ENCODE measurements around the gene UBE2J1. TPM values are rescaled to one million over a fixed set of nuclear protein-coding genes. Genes with fewer than 3 reads are reported as not detected.

The UBE2J1 gene
- total and polyA plus RNA-seq, 10 of the 15 experiments (the other 5 are each of a cell fraction or from before 2014, with no cell fraction given): 48.7 to 131 (median 90.0) TPM

DNA sequence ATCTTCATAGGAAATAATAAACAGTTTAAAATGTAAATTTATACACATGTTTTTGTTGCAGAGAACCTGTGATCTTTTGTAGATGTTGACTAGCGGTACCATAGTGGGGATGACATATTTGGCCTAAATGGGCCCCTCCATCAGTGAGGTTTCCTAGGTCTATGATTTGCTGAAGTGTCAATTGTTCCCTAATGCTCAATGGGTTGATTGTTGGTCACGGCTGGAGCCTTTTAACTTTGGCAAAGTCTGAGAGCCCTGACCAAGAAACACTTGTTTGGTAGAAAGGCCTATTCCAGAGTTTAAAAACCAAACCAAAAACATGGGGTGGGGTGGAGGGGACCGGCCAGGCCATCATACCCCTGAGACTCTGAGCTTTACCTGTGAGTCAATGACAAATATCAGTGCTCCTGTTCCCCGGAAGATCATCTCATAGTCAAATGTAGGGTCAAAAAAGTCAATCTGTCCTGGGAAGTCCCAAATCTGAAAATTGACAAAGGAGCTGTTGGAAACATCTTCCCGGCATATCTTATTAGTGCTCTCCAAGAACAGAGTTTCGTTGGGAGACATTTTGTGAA lies 34.5 kb upstream of the UBE2J1 start (continued):
- TF ChIP-seq, protein P1, sequence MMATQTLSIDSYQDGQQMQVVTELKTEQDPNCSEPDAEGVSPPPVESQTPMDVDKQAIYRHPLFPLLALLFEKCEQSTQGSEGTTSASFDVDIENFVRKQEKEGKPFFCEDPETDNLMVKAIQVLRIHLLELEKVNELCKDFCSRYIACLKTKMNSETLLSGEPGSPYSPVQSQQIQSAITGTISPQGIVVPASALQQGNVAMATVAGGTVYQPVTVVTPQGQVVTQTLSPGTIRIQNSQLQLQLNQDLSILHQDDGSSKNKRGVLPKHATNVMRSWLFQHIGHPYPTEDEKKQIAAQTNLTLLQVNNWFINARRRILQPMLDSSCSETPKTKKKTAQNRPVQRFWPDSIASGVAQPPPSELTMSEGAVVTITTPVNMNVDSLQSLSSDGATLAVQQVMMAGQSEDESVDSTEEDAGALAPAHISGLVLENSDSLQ (IDR thresholded peaks at IDR 0.05): no peak
- no peak for TF ChIP-seq CBFB (IDR thresholded peaks at IDR 0.05; ENCODE audit: low read depth)

DNA sequence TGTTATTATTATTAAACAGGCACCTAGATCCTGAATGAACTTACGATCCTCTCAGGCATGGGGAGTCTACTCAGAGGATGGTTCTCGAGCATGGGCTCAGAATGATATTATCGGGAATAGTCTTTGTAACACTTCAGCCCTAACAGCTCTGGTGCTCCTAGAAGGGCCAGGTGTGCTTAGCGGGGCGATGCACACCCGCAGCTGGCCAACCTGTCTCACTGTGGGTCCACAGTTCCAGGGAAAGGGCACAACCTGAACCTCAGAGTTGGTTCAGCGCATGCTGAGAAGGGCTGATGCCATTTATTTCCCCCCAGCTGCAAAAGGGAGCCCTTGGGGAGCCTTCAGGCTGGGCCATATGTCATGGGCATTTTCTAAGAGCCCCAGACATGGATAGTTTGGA lies 33.3 kb upstream of the UBE2J1 start:
- Histone ChIP-seq H3K36me3 (ENCODE audit: control insufficient read depth in 2 of 2, insufficient read depth in 2 of 2, low read length in 1 of 2) (no peaks in the 10 kb centered on the region; a peak in 1 of 4 replicates), H3K4me2 (ENCODE audit: control insufficient read depth, insufficient read depth) (no peak overlapping the region), H3K27ac (ENCODE audit: control insufficient read depth, insufficient read depth) (no peak overlapping the region), H3K27me3 (replicated peaks in 1 of 2; ENCODE audit: control insufficient read depth in 2 of 2, insufficient read depth in 2 of 2, low read length in 1 of 2) (no peaks in the 10 kb centered on the region), H2AFZ (ENCODE audit: control insufficient read depth, low read depth, low read length) (no peak overlapping the region), H3K4me3 (no peak overlapping the region), H3K9me3 (replicated peaks; ENCODE audit: control insufficient read depth, insufficient read depth, low read length) (no peaks in the 10 kb centered on the region; the same call in 2 of the 3 replicates), H3K79me2 (ENCODE audit: control insufficient read depth, insufficient read depth, low read length) (peaks cover 12% of the 10 kb centered on the region), H3K9ac (ENCODE audit: control insufficient read depth, insufficient read depth, low read length) (no peak overlapping the region), H4K20me1 (ENCODE audit: control insufficient read depth, insufficient read depth) (no peaks in the 10 kb centered on the region), H3K4me1 (ENCODE audit: control insufficient read depth, insufficient read depth, low read length) (peaks cover 20% of the 10 kb centered on the region)
- SMC1A ChIA-PET (ENCODE audit: uncharacterized antibody, unreplicated experiment): interaction anchor here (1.1 to 1.5 kb wide), 2 partner anchors 10 to 13 kb away, joined by 3 to 8 read pairs; no protein-coding TSS in a partner anchor
- CTCF ChIA-PET: interaction anchor here (1.0 to 4.2 kb wide), 3 partner anchors 10 to 17 kb away, joined by 3 to 18 read pairs (median 6); no protein-coding TSS in a partner anchor
- no peak for DNase-seq (ENCODE audit: low read depth, low spot score)
- intact Hi-C loops (cut with micrococcal nuclease; ENCODE audit: unreplicated experiment): no loop called here
- no peak for ATAC-seq
- TF ChIP-seq BMI1 (IDR thresholded peaks at IDR 0.05; ENCODE audit: borderline replicate concordance) (no peak), ZNF217 (IDR thresholded peaks at IDR 0.05) (no peak), POLR2AphosphoS2 (IDR thresholded peaks at IDR 0.05; ENCODE audit: low read depth, low read length) (no peak), POLR2A (IDR thresholded peaks at IDR 0.05; ENCODE audit: low read depth, low read length) (no peak), TBL1XR1 (IDR thresholded peaks at IDR 0.05; ENCODE audit: low read depth, low read length) (no peak), EED (IDR thresholded peaks at IDR 0.05; ENCODE audit: low read depth) (no peak), EGR1 (IDR thresholded peaks at IDR 0.05; ENCODE audit: borderline replicate concordance in 1 of 2, low read depth in 2 of 2, low read length in 2 of 2) (no peak), POU2F2 (IDR thresholded peaks at IDR 0.05; ENCODE audit: borderline replicate concordance, low read depth, low read length) (no peak), PML (IDR thresholded peaks at IDR 0.05; ENCODE audit: low read length) (no peak), KDM1A (IDR thresholded peaks at IDR 0.05; ENCODE audit: borderline replicate concordance) (no peak)
- TF ChIP-seq, protein P2, sequence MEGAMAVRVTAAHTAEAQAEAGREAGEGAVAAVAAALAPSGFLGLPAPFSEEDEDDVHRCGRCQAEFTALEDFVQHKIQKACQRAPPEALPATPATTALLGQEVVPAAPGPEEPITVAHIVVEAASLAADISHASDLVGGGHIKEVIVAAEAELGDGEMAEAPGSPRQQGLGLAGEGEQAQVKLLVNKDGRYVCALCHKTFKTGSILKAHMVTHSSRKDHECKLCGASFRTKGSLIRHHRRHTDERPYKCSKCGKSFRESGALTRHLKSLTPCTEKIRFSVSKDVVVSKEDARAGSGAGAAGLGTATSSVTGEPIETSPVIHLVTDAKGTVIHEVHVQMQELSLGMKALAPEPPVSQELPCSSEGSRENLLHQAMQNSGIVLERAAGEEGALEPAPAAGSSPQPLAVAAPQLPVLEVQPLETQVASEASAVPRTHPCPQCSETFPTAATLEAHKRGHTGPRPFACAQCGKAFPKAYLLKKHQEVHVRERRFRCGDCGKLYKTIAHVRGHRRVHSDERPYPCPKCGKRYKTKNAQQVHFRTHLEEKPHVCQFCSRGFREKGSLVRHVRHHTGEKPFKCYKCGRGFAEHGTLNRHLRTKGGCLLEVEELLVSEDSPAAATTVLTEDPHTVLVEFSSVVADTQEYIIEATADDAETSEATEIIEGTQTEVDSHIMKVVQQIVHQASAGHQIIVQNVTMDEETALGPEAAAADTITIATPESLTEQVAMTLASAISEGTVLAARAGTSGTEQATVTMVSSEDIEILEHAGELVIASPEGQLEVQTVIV (IDR thresholded peaks at IDR 0.05; ENCODE audit: borderline replicate concordance, partially characterized antibody): no peak
- no peak for FAIRE-seq
- 81% methylated on average over 7 of the region's 7 CpGs for WGBS (ENCODE audit: insufficient coverage, insufficient replicate concordance, low lambda C conversion rate, missing lambda C conversion rate)
- RAD21 ChIA-PET (ENCODE audit: unreplicated experiment): interaction anchor here (0.6 to 1.6 kb wide), 2 partner anchors 14 to 31 kb away, joined by 3 to 6 read pairs; no protein-coding TSS in a partner anchor
- BruUV-seq (replicated peaks): no TSS peak
- POLR2A ChIA-PET: interaction anchor here (0.6 kb wide), 1 partner anchor 25 kb away, joined by 3 read pairs; no protein-coding TSS in a partner anchor
- in situ Hi-C loops (cut with MboI): no loop called here
